ENCODE results near the gene CENPB.

Gene CENPB

GRCh38 chr20:3765171-3765882 lies 21.2 kb downstream of the CENPB start:
- no peak for DNase-seq

GRCh38 chr20:3764659-3765058 lies 21.9 kb downstream of the CENPB start:
- DNase-seq, result no peak

GRCh38 chr20:3763671-3764601 lies 22.6 kb downstream of the CENPB start:
- no peak for DNase-seq

GRCh38 chr20:3760655-3761348 lies 25.7 kb downstream of the CENPB start:
- DNase-seq, result no peak

GRCh38 chr20:3759884-3760283 lies 26.7 kb downstream of the CENPB start:
- no peak for DNase-seq

GRCh38 chr20:3759316-3759823 lies 27.2 kb downstream of the CENPB start:
- no peak for DNase-seq

GRCh38 chr20:3758566-3758965 lies 28.0 kb downstream of the CENPB start:
- DNase-seq, result no peak

GRCh38 chr20:3757268-3757667 lies 29.3 kb downstream of the CENPB start:
- DNase-seq, result no peak

GRCh38 chr20:3755814-3756480 lies 30.6 kb downstream of the CENPB start:
- DNase-seq, result no peak

- DNase-seq, result no peak
Measured at GRCh38 chr20:3755269-3755668, 31.3 kb downstream of the CENPB start.

- no peak for DNase-seq
Measured at GRCh38 chr20:3754276-3754630, 32.3 kb downstream of the CENPB start.

GRCh38 chr20:3753501-3754275 lies 32.9 kb downstream of the CENPB start:
- no peak for DNase-seq

GRCh38 chr20:3753098-3753497 lies 33.4 kb downstream of the CENPB start:
- peak; percentile 84 for DNase-seq

GRCh38 chr20:3752386-3752759 lies 34.2 kb downstream of the CENPB start:
- no peak for DNase-seq

GRCh38 chr20:3751675-3752385 lies 34.7 kb downstream of the CENPB start:
- peak; percentile 97 for DNase-seq

GRCh38 chr20:3751305-3751674 lies 35.2 kb downstream of the CENPB start:
- DNase-seq, result no peak

GRCh38 chr20:3749689-3750531 lies 36.6 kb downstream of the CENPB start:
- peak; percentile 49 for DNase-seq

GRCh38 chr20:3749087-3749688 lies 37.4 kb downstream of the CENPB start:
- DNase-seq, result no peak

GRCh38 chr20:3748073-3748472 lies 38.5 kb downstream of the CENPB start:
- DNase-seq, result no peak

GRCh38 chr20:3747471-3747870 lies 39.1 kb downstream of the CENPB start:
- no peak for DNase-seq
